Endothelial cell (in vitro differentiated cells): Measurements from ENCODE around the gene SYNPO. TPM values are rescaled to one million over a fixed set of nuclear protein-coding genes. Genes with fewer than 3 reads are reported as not detected.
A peak's percentile ranks its signal among the peaks of the same experiment; 100 is the strongest.

Experiments
- DNase-seq: peaks from one replicate; pipeline ENCODE4 v3.0.0; 2021; ENCODE audit warnings: low spot score
- H3K27ac Mint-ChIP-seq: one replicate; pipeline ENCODE4 v1.8.0; 2021; ENCODE audit warnings: mixed read lengths, inconsistent platforms; ENCODE audit not compliant: unreplicated experiment
- H3K27me3 Mint-ChIP-seq: one replicate; pipeline ENCODE4 v1.8.0; 2021; ENCODE audit warnings: mild to moderate bottlenecking, moderate library complexity, mixed read lengths, inconsistent platforms; ENCODE audit not compliant: unreplicated experiment
- H3K36me3 Mint-ChIP-seq: one replicate; pipeline ENCODE4 v1.8.0; 2021; ENCODE audit warnings: mild to moderate bottlenecking, low read depth, mixed read lengths, inconsistent platforms; ENCODE audit not compliant: unreplicated experiment
- H3K4me1 Mint-ChIP-seq: one replicate; pipeline ENCODE4 v1.8.0; 2021; ENCODE audit warnings: mild to moderate bottlenecking, mixed read lengths, inconsistent platforms; ENCODE audit not compliant: unreplicated experiment
- H3K4me3 Mint-ChIP-seq: one replicate; pipeline ENCODE4 v1.8.0; 2021; ENCODE audit warnings: mild to moderate bottlenecking, mixed read lengths, inconsistent platforms; ENCODE audit not compliant: unreplicated experiment
- H3K9me3 Mint-ChIP-seq: one replicate; pipeline ENCODE4 v1.8.0; 2021; ENCODE audit warnings: mixed read lengths, inconsistent platforms; ENCODE audit not compliant: unreplicated experiment
- total RNA-seq: library from RNA; stranded (reverse); fragmentation: NEBNext Ultra II Directional; extraction: Animal tissue kit (Norgen Biotek cat#: 25700); gene quantifications from one replicate; pipeline ENCODE4 v1.2.1, GENCODE V29; 2021; ENCODE audit not compliant: unreplicated experiment
- TF ChIP-seq, protein P1 (sequence below): fragments of 200-600 bp; sonication (generic); IDR thresholded peaks from one replicate; pipeline ENCODE4 v1.5.0; 2021; ENCODE audit warnings: antibody characterized with exemption; ENCODE audit not compliant: unreplicated experiment

The SYNPO gene
- total RNA-seq, 1 donor from 2014 or later, result 94.3 TPM

DNA sequence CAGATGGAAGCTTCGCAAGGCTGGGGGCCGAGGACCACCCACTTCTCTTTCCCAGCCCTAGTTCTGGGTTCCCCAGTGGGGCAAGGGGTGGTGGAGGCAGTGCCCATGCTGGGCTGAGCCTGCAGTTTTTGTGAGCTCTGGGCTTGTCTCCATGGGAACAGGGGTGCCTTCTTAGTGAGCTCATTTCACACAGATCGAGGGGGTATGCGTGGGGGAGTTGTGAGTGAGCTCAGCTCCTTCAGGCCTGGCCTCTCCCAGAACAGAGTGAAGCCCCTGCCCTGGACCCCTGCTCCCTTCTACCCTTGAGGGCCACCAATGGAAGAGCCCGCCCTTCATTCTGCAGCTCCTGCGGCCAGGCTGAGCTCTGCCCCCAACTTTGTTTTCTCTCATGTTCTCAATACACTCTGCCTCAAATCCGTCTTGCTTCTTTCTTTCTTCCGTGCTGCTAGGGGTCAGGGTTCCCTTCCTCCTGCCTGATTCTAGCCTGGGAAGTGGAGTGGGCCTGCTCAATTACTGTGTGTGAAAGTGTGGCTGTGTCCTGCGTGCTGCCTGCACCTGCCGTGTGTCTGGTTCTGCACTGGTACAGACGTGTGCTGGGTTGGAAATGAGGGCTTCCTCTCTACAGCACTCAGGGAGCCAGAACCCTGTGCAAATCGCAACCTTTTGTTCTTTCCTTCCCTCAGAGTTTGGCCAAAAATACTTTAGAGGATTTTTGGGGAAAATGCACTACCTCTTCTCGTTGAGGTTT lies 11.6 kb downstream of the SYNPO start:
- Mint-ChIP-seq H3K4me1 (peaks cover 17% of the 10 kb centered on the region), H3K36me3 (peaks cover 20% of the 10 kb centered on the region), H3K27me3 (peaks cover 12% of the 10 kb centered on the region), H3K9me3 (no peaks in the 10 kb centered on the region), H3K4me3 (no peak overlapping the region), H3K27ac (no peak overlapping the region)
- no peak for DNase-seq
- TF ChIP-seq, protein P1, sequence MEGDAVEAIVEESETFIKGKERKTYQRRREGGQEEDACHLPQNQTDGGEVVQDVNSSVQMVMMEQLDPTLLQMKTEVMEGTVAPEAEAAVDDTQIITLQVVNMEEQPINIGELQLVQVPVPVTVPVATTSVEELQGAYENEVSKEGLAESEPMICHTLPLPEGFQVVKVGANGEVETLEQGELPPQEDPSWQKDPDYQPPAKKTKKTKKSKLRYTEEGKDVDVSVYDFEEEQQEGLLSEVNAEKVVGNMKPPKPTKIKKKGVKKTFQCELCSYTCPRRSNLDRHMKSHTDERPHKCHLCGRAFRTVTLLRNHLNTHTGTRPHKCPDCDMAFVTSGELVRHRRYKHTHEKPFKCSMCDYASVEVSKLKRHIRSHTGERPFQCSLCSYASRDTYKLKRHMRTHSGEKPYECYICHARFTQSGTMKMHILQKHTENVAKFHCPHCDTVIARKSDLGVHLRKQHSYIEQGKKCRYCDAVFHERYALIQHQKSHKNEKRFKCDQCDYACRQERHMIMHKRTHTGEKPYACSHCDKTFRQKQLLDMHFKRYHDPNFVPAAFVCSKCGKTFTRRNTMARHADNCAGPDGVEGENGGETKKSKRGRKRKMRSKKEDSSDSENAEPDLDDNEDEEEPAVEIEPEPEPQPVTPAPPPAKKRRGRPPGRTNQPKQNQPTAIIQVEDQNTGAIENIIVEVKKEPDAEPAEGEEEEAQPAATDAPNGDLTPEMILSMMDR, result no peak

DNA sequence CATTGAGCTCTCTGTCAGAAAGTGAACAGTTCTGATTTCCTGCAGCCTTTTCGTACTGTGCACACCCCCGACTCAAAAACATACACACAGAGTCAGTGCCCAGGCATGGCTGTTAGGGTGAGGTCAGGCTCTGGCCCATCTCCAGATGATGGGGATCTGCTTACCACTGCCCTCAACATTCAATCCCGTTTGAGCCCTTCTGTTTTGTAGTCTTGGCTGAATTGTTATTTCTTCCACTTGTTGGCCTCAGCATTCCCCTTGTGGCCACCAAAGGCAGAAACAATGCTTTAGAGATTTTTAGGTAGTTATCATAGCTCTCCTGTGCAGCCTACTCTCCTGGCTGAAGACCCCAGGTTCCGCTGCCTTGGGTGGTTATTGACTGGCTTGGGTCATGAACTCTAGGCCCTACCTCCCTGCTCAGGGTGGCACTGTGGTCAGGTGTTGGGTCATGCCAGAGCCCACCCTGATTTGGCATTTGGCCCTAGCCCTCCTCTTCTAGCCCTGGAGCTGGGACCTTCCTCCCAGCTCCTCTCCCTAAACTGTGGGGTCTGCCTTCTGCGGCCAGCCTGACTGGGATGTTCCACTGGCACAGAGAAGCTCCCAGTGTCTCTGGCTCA lies 12.8 kb downstream of the SYNPO start:
- TF ChIP-seq, protein P1, result no peak
- Mint-ChIP-seq H3K27me3 (peaks cover 13% of the 10 kb centered on the region), H3K36me3 (peaks cover 16% of the 10 kb centered on the region), H3K4me3 (no peak overlapping the region), H3K9me3 (no peaks in the 10 kb centered on the region), H3K4me1 (peaks cover 22% of the 10 kb centered on the region), H3K27ac (peak overlapping the region; percentile 72)
- DNase-seq, result no peak

DNA sequence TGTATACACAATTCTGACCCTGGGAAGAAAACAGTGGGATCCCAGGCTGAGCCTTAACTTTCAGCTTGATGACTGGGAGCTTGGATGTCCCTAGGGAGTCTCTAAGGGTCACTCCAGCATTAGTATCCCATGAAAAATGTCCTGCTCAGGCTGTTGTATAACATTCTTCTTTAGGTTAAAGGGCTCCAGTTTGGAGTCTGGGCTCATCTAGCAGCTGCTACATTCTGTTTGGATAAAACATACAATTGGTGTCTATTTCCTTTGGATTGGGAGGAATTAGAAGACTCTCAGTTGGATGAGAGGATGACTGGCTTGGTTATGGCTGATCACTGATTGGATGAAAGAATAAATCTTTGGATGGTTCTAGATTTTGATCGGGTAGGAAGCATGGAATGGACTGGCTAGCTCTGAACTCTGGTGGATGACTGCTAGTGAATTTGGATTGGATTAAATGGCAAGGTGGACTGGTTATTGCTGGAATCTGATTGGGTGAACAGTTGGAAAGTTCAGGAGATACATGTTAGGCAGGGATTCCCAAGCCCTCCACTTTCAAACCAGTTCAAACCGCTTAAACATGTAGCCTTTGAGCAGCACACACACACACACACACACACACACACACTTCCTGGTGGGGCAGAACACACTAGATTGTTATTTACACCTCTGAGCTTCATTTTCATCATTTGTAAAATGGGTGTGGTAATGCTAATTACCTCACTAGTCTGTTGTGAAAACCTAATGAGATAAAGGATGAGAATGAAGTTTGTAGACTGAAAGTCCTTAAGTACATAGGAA lies 13.5 kb downstream of the SYNPO start:
- Mint-ChIP-seq H3K36me3 (peaks cover 14% of the 10 kb centered on the region), H3K27me3 (peaks cover 16% of the 10 kb centered on the region), H3K9me3 (no peaks in the 10 kb centered on the region), H3K27ac (peak overlapping the region; percentile 62), H3K4me3 (no peak overlapping the region), H3K4me1 (peaks cover 22% of the 10 kb centered on the region)
- TF ChIP-seq, protein P1, result no peak
- no peak for DNase-seq

DNA sequence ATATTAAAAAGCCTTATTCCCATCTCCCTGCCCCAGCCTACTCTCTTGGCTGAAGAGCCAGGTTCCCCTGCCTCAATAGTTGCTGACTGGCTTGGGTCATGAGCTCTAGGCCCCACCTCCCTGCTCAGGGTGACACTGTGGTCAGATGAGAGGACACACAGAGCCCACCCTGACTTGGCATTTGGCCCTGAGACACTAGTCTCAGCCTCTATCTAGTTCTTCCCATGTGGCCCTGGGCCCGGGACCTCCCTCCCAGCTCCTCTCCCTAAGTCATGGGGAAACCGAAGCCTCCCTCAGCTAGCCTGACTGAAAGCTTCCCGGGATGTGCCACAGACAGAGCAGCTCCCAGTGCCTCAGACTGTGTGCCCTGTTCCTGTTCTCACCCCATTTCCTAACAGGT lies 14.8 kb downstream of the SYNPO start:
- no peak overlapping the region for H3K27ac Mint-ChIP-seq
- H3K9me3 Mint-ChIP-seq, result no peaks in the 10 kb centered on the region
- H3K4me1 Mint-ChIP-seq, result peaks cover 29% of the 10 kb centered on the region
- H3K4me3 Mint-ChIP-seq, result no peak overlapping the region
- TF ChIP-seq, protein P1, result no peak
- peaks cover 16% of the 10 kb centered on the region for H3K27me3 Mint-ChIP-seq
- peaks cover 12% of the 10 kb centered on the region for H3K36me3 Mint-ChIP-seq
- no peak for DNase-seq
